ENCODE measurements around the gene TTI1. TPM values are rescaled to one million over a fixed set of nuclear protein-coding genes. Genes with fewer than 3 reads are reported as not detected.
A peak's percentile ranks its signal among the peaks of the same experiment; 100 is the strongest.

The TTI1 gene
- total RNA-seq, 4 donors from 2014 or later = 9.8 to 14.8 (median 12.5) TPM

GRCh38 chr20:38072898-38073297, 39.6 kb upstream of the TTI1 start:
- H3K27ac ChIP-seq = peak overlapping the region; percentile 75 to 85 (median 82)
- H3K4me1 ChIP-seq = peaks cover 23 to 63% (median 35%) of the 10 kb centered on the region in 3 donors
- H3K36me3 ChIP-seq = peaks cover 2 to 53% of the 10 kb centered on the region in 2 donors
- WGBS, 2 donors (ENCODE audit: low coverage in 1 of 2) = 0% methylated on average over 1 of the region's 1 CpG; no CpG with 5 or more reads in 1 of the 2 donors
- no peaks in the 10 kb centered on the region for H3K9me3 ChIP-seq
- peak; percentile 61 for ATAC-seq
- TF ChIP-seq POLR2A (IDR thresholded peaks at IDR 0.05) = no peak
- no peak for TF ChIP-seq EP300 (IDR thresholded peaks at IDR 0.05)
- TF ChIP-seq, protein P1, sequence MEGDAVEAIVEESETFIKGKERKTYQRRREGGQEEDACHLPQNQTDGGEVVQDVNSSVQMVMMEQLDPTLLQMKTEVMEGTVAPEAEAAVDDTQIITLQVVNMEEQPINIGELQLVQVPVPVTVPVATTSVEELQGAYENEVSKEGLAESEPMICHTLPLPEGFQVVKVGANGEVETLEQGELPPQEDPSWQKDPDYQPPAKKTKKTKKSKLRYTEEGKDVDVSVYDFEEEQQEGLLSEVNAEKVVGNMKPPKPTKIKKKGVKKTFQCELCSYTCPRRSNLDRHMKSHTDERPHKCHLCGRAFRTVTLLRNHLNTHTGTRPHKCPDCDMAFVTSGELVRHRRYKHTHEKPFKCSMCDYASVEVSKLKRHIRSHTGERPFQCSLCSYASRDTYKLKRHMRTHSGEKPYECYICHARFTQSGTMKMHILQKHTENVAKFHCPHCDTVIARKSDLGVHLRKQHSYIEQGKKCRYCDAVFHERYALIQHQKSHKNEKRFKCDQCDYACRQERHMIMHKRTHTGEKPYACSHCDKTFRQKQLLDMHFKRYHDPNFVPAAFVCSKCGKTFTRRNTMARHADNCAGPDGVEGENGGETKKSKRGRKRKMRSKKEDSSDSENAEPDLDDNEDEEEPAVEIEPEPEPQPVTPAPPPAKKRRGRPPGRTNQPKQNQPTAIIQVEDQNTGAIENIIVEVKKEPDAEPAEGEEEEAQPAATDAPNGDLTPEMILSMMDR (IDR thresholded peaks at IDR 0.05) = no peak
- TF ChIP-seq POLR2AphosphoS5 (IDR thresholded peaks at IDR 0.05) = no peak
- H3K4me3 ChIP-seq = no peak overlapping the region
- no peaks in the 10 kb centered on the region for H3K27me3 ChIP-seq

DNA sequence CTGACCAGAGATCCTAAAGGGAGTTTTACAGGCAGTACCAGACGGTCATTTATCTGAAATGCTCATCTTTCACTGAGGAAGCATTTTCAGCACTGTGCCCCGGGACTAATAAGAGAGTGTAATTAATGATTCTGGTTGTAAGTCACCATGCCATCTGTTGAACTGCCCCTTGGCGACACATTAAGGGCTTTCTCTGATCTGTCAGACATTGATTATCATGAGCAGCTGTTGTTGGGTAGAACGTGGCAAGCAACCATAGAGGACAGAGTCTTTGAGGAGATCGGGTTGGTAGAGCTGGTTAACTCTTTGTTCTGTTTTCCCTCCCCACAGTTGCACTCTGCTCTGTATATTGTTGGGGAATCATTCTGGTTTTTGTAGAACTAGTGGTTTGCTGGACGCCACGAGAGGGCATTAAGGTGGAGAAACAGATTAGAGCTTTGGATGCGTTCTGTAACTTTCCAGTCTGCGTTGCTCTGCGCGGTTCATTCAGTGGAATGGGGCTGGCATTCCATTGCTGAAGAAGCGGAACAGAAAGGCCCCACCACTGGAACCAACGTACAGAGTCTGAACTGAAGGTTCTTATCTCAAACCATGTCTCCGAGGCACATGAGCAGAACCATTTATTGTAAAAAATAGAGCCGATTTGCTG, 34.6 kb upstream of the TTI1 start:
- no peaks in the 10 kb centered on the region for H3K27me3 ChIP-seq
- TF ChIP-seq POLR2A (IDR thresholded peaks at IDR 0.05) (no peak), EP300 (IDR thresholded peaks at IDR 0.05) (no peak), POLR2AphosphoS5 (IDR thresholded peaks at IDR 0.05) (no peak)
- TF ChIP-seq, protein P1 (IDR thresholded peaks at IDR 0.05) = no peak
- H3K4me3 ChIP-seq = no peak overlapping the region
- ATAC-seq = no peak
- H3K36me3 ChIP-seq = peaks cover 2 to 92% of the 10 kb centered on the region in 2 donors
- peak overlapping the region in 2 of 4 donors; percentile 14 to 53 for H3K27ac ChIP-seq
- 79 to 90% methylated on average over 10 to 11 of the region's 15 CpGs for WGBS, 2 donors (ENCODE audit: low coverage in 1 of 2)
- peaks cover 0 to 50% (median 2%) of the 10 kb centered on the region in 3 donors for H3K4me1 ChIP-seq
- H3K9me3 ChIP-seq = no peaks in the 10 kb centered on the region

DNA sequence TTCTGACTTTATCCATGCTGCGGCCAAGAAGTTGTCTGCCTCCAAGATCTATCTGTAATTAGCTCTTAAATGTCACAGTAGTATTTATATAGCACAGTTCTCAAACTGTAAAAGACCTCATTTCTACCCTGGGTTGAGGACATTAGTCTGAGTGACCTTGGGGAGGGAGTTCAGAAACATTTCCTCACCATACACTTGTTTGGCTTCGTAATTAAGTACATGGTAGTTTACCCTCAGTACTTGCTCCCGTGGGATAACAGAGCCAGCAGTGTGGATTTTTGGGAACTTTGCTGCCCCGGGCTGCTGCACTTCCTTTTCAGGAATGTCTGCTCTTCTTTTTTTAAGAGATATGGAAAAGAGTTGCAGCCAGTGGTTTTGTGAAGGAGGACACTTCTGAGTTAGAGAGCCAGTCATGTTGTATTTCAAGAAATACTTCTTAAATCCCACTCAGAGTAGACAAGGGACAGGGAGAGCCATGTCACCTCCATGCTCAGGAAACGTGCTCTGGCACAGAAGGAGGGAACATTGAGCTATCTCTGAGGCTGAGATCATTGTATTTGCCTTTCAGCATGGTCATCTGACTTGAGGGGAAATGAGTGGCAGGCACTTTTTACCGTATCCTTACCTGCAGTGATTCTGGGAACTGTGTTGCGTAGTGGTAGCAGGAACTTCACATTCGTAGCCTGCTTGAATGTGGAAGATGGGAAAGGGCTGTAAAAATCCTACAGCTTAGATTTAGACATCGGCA, 33.9 kb upstream of the TTI1 start:
- Histone ChIP-seq H3K4me3 (no peak overlapping the region), H3K9me3 (no peaks in the 10 kb centered on the region), H3K27ac (peak overlapping the region in 3 of 4 donors; percentile 14 to 53 (median 25)), H3K36me3 (peaks cover 2 to 95% of the 10 kb centered on the region in 2 donors), H3K27me3 (no peaks in the 10 kb centered on the region), H3K4me1 (peaks cover 0 to 44% (median 0%) of the 10 kb centered on the region in 3 donors)
- ATAC-seq = no peak
- TF ChIP-seq EP300 (IDR thresholded peaks at IDR 0.05) (no peak), POLR2A (IDR thresholded peaks at IDR 0.05) (no peak), POLR2AphosphoS5 (IDR thresholded peaks at IDR 0.05) (peak; percentile 50)
- WGBS, 2 donors (ENCODE audit: low coverage in 1 of 2) = 58 to 59% methylated on average over 7 to 9 of the region's 9 CpGs

- Histone ChIP-seq H3K27ac (peak overlapping the region in 1 of 4 donors; percentile 53), H3K9me3 (no peaks in the 10 kb centered on the region), H3K36me3 (peaks cover 0 to 99% of the 10 kb centered on the region in 2 donors), H3K4me1 (peaks cover 0 to 41% (median 0%) of the 10 kb centered on the region in 3 donors), H3K27me3 (no peaks in the 10 kb centered on the region), H3K4me3 (no peak overlapping the region)
- no peak for ATAC-seq
- 34 to 40% methylated on average over 9 to 10 of the region's 10 CpGs for WGBS, 2 donors (ENCODE audit: low coverage in 1 of 2)
- TF ChIP-seq, protein P1 (IDR thresholded peaks at IDR 0.05) = no peak
- TF ChIP-seq POLR2AphosphoS5 (IDR thresholded peaks at IDR 0.05) = no peak
- no peak for TF ChIP-seq POLR2A (IDR thresholded peaks at IDR 0.05)
- no peak for TF ChIP-seq EP300 (IDR thresholded peaks at IDR 0.05)
Measured at GRCh38 chr20:38065764-38066375, 32.6 kb upstream of the TTI1 start.

DNA sequence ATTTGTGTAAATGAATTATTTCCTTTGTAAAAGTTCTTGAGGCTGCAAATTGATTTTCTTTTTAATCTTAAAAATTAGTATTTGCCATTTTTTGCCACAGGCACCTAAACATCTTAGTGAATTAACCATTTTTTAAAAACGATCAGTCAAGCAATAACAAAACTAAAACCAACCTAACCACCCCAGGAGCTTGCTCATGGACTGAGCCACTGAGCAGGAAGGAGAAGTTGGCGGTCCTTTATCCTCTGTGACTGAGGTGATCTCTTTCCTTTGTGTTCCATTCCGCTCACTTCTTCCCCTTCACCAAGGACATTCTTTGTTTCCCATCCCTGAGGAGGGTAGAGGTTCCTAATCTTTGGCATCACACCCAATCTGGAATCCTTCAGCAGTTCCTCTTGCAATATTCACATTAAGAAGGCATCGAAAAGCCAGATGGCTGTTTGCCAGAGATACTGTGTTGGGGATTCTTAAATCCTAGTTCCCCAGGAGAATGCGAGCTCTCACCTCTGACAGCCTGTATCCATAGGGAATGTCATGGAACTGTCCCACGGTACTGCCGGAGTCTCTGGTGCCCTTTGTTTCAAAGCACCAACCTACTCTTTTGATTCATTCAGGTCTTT, 30.8 kb upstream of the TTI1 start:
- TF ChIP-seq POLR2A (IDR thresholded peaks at IDR 0.05) (no peak), POLR2AphosphoS5 (IDR thresholded peaks at IDR 0.05) (no peak), EP300 (IDR thresholded peaks at IDR 0.05) (no peak)
- TF ChIP-seq, protein P1 (IDR thresholded peaks at IDR 0.05) = no peak
- Histone ChIP-seq H3K4me1 (peaks cover 0 to 41% (median 0%) of the 10 kb centered on the region in 3 donors), H3K4me3 (no peak overlapping the region), H3K27me3 (no peaks in the 10 kb centered on the region), H3K27ac (no peak overlapping the region), H3K36me3 (peaks cover 0 to 99% of the 10 kb centered on the region in 2 donors), H3K9me3 (no peaks in the 10 kb centered on the region)
- 66 to 92% methylated on average over 6 to 7 of the region's 7 CpGs for WGBS, 2 donors (ENCODE audit: low coverage in 1 of 2)
- ATAC-seq = no peak

Data from gastroesophageal sphincter (tissue), 4 donors.